GM18870 (cell line): ENCODE data around the gene PTPRN2.
"Not testable (repeated sequence)": the region's sequence is repeated elsewhere in the genome, so short reads cannot be mapped to it uniquely, and the experiment has no call there.

Experiments
- ATAC-seq: cut with Tn5 transposase; IDR thresholded peaks from one replicate; pipeline ENCODE4 v1.9.1; 2021; ENCODE audit warnings: moderate library complexity; ENCODE audit not compliant: unreplicated experiment

PTPRN2 gene

DNA sequence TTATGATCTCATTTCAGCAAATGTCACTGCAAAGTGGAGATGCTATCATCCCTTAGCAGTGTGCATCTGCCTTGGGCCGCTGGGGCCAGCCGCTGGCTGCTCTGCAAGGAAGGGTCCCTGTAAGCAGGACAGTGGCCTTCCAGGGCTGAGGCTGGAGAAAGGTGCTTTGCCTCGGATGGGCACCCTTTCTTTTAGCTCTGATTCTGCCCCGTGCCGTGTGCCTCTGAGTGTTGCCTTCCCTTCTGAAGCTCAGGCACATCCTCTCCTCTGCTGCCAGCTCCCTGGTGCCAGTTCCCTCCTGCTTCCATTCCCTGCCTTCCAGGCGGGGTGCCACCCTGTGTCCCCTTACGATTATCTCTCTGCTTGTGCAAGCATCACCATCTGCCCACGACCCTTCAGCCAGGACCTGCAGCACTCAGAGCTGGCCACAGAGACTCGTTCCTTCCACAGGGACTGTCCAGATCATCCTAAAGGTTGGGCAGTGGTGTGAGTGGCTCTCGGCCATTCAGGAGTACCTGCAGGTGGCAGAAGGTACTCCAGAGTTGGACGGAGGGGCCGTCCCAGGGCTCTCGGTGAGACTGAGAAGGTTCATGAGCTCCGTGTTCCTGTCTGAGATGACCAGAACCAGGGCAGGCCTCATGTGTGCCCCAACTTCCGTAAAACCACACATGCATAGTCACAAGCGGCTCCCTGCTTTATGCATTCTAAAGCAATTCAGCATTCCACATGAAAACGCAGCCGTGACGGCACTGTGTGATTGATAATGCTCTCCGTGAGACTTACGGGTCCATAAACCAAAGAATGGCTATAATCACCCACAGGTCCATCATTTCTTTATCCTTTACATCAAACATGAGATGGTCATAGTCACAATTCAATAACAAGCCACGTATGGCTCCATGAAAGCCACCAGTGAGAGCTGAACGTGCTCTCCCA lies 879.4 kb downstream of the PTPRN2 start:
- ATAC-seq = no peak

DNA sequence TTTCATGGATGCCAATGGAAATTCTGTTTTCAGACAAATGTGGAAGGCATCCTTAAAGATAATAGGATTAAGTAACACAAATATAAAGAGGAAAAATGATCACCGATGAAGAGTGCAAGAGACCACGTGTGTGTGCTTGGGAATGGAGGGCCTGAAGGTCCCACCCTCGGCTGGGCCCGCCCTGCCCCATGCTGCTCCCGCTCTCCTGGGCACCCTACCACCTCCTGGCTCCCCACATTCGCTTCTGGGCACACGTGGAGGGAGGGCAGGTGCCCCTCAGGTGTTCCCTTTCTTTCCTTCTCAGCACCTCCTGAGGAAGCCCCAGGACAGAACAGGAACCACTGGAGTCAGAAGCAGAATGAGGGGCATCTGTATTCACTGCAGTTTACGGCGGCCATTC lies 883.3 kb downstream of the PTPRN2 start:
- no peak for ATAC-seq

DNA sequence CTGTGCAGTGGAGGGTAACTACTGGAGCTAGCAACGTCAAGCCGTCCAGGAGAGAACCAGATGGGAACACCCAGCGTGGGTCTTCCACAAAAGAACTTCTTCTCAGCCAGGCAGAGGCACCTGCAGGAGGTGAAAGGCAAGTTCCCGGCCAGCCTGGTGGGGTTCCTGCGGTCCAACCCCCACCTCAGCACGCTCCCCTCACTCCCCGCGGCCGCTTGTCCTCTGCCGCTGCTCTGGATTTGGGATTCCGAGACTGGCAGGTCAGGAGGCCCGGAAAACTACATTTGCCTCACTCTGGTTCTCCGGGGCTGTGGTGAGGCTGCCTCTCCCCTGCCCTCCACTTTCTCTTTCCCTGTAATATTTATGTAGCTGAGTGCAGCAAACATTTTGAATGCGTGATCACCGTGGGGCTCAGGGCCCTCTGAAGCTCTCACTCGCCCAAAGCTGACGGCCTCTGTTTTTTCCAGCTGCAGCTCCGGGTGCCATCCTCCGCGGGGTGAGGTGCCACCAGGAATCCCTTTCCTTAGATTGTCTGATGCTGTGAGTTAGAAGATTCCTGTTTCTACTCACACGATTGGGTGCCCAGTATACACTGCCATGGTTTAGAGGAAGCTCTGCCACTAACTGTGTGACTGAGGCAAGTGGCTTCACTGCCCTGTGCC lies 884.0 kb downstream of the PTPRN2 start:
- ATAC-seq = no peak

DNA sequence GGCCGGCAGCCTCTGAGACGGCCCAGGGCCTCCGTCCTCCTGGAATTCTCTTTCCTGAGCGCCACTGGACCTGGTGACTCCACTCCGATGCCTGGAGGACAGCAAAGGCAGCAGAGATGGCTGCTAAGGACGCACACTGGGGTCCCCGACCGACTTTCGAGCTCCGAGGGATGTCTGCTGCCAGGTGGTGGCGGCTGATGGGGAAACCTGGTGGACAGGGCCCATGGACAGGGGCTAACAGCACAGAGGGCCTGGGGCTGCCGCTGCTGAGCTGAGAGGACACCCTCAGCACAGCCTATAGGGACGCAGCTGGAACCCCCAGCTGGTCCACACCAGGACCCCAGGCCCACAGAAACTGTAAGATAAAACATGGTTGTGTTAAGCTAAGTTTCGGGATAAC lies 884.5 kb downstream of the PTPRN2 start:
- no peak for ATAC-seq

DNA sequence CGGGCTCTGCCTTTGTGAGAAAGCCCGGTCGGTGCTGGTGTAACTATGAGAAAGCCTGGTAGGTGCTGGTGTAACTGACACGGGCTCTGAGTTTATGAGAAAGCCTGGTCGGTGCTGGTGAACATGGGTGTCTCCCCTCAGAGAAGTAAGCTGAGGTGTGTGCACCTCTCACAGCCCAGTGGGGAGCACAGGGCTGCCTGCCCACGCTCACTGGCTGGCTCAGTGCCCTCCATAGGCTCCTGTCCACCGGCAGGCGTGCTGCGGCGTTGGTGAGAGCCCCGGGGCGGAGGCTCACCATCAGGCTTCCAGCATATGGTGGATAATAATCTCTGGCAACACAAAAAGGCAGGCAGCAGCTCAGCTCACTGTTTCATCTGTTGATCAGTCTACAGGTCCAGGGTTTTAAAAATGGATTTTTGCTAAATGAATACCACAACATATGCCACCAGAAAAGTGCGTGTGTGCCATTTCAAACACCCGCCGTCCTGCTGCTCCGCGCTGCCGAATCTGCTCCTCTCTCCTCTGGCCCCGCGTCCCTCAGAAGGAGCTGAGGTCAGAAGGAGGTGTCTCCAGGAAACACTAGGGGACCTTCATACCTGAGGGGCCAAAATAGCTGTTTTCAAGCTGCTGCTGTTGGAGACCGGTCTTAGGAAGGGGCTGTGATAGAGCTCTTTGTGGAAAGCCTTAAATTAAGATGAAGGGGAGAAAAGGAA lies 885.2 kb downstream of the PTPRN2 start:
- ATAC-seq = no peak

DNA sequence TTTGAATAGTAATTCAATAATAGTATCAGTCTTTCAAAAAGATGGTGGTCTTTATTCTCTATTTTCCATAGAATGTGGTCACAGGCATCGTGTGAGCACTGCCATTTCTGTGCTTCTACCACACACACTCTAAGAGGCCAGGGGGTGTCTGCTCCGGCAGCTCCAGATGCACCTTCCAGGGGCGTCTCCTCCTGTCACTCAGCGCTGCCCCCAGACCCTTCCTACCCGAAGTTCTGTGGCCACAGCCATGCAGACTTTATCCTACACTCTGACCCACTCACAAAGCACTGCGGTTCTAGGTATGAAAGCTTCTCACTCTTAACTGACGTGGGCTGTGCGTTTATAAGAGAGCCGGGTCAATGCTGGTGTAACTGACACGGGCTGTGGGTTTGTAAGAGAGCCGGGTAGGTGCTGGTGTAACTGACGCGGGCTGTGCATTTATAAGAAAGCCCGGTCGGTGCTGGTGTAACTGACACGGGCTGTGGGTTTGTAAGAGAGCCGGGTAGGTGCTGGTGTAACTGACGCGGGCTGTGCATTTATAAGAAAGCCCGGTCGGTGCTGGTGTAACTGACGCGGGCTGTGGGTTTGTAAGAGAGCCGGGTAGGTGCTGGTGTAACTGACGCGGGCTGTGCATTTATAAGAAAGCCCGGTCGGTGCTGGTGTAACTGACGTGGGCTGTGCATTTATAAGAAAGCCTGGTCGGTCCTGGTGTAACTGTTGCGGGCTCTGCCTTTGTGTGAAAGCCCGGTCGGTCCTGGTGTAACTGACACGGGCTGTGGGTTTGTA lies 886.0 kb downstream of the PTPRN2 start:
- ATAC-seq = not testable (repeated sequence)

DNA sequence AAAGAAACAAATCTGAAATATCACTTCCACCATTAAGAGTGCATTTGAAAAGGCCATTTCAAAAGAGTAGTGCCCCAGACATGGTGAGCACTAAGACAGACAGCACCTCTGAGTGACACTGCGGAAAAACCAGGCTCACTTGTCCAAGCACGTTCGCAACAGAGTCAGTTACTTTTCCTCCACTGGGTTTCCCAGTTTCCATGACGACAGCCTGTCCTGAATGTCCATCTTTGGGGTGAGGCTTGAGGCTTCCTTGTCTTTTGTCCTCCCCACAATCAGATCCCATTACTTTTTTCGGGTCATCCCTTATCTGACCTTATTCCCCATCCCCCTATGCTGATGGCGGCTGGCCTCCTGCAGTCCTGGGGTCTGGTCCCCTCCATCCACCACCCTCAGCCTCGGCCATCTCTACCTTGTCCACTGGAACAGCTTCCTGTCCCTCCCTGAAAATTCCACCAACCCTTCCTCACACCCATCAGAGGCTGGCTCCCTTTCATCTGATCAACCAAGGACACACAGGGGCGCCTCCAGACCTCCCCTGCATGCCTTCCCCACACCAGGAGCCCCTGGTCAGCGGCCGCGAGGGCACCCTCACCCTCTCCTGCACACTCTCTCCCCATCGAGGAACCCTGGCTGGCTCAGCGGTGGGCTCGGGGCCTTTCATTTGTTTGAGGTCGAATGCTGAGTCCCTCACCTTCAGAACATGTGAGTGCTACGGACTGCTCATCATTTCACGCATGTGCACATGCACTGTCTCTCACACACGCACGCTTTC lies 887.2 kb downstream of the PTPRN2 start:
- ATAC-seq = no peak

DNA sequence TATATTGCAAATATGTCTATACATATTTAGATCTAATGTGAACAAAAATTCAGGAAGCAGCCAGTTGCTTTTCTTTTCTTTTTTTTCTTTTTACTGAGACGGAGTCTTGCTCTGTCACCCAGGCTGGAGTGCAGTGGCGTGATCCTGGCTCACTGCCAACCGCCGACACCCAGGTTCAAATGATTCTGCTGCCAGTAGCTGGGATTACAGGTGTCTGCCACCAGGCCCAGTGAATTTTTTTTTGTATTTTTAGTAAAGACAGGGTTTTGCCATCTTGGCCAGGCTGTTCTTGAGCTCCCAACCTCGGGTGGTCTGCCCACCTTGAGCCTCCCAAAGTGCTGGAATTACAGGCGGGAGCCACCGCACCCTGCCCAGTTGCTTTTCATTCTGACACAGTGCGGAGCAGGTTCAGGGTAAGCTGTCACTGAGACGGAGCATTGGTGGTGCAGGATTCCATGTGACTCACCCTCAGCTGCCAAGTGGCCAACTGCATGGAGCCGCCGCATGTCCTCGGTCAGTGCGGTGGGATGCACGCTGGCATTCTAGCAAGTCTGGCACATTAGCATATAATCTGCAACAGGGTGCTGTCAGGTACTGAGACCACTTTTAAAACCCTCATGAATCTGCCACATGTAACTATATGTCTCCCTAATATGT lies 888.1 kb downstream of the PTPRN2 start:
- ATAC-seq = no peak

DNA sequence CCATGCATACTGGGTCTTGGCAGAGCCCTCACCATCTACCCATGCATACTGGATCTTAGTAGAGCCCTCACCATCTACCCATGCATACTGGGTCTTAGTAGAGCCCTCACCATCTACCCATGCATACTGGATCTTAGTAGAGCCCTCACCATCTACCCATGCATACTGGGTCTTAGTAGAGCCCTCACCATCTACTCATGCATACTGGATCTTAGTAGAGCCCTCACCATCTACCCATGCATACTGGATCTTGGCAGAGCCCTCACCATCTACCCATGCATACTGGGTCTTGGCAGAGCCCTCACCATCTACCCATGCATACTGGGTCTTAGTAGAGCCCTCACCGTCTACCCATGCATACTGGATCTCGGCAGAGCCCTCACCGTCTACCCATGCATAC lies 890.3 kb downstream of the PTPRN2 start:
- ATAC-seq = not testable (repeated sequence)

DNA sequence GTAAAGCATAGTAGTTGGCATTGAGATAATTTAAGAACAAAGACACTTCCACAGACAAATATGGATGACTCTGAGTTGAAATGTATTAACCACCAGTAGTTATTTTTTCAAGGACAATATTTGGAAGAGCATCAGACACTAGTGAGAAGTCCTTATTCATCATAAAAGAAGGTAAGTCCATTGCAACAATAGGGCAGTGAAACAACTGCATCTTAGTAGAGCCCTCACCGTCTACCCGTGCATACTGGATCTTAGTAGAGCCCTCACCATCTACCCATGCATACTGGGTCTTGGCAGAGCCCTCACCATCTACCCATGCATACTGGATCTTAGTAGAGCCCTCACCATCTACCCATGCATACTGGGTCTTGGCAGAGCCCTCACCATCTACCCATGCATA lies 892.0 kb downstream of the PTPRN2 start:
- not testable (repeated sequence) for ATAC-seq

DNA sequence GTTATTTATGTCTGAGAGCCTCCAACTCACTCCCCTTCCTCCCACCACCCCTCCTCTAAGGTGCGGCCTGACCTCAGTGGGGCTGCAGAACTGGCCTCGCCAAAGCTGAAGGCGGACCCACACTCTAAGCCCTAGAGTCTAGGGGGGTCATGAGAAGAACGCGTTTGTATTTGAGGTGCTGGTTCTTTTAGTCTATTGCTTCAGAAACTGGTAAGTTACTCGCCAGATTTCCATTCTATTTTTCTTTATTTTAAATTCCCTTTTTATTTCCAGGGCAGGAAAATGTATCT lies 893.3 kb downstream of the PTPRN2 start:
- no peak for ATAC-seq

DNA sequence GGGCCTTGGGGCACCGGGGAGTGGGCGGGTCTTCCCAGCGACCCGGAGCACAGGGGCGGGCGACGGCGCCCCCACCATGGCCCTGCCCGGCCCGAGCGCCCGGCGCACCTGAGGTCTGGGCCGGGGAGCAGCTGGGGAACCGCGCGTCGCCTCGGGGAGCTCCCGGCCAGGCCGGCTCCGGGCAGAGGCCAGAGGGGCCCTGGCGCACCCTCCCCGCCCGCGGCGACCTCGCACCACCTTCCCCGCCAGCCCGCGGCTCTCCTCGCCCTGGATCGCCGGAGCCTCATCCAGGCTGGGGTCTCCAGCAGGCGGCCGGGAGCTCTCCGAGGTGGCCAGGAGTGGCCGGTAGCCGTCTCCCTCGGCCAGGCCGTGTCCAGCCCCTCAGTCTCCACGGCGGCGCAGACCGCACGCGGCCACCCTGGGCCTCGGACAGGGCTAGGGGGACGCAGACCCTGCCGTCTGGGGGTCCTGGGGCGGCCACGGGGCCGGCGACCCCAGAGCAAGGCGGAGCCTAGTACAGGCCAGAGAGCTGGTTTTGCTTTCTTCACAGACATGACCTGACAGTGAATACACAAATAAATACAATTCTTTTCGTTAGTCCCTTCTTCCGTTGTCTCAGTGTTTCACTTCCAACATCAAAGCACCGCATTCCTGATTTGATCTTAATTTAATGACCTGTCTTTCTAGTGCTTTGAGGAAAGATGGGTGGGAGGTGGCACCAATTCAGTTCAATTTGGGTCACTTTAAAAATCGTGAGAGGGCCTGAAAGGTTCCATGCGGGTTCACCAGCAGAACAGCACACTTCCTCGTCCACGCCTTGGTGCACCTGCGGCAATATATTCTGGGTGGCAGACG lies 893.9 kb downstream of the PTPRN2 start:
- no peak for ATAC-seq

DNA sequence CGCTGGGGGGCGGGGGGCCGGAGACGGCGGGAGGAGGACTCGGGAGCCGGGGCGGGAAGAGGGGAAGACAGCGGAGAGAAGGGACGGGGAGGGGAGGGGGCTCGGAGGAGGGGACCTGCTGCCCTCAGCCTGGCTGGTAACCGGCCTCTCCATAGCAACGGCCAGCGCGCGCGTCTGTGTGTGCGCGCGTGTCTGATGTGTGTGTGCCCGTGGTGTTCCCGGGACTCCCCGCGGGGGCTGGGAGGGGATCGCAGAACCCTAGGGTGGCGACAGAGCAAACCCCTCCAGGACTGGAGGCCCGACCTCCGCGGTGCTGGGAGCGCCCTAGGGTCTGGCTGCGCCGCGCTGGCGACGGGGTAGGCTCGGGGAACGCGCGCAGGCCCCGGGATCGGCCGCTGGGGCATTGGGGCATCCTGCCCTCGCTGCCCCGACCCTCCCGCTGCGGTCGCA lies 894.5 kb downstream of the PTPRN2 start:
- ATAC-seq = no peak

DNA sequence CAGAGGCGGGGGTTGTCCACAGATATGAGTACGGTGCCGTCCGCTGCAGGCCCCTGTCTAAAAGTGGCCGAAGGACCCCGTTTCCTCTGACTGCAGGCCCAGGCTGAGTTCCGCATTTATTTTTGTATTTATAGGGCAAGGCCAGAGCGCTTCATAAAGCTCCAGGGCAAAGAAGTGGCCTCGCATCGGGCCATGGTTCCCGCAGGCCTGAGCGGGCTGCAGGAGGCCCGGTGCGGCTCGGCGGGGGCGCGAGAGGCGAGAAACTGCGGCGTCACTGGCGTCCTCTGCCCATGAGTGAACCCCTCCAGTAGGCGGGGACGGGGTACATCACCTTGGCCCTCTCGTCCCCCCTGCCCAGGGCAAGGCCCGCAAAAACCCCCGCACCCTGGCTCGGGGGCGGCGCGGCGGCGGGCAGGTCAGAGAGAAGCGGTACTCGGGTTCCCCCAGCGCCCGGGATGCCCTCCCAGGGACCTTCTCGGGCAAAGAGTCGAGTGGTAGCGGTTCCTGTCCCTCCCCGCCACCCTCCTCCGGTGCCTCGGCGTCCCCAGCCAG lies 895.1 kb downstream of the PTPRN2 start:
- no peak for ATAC-seq

DNA sequence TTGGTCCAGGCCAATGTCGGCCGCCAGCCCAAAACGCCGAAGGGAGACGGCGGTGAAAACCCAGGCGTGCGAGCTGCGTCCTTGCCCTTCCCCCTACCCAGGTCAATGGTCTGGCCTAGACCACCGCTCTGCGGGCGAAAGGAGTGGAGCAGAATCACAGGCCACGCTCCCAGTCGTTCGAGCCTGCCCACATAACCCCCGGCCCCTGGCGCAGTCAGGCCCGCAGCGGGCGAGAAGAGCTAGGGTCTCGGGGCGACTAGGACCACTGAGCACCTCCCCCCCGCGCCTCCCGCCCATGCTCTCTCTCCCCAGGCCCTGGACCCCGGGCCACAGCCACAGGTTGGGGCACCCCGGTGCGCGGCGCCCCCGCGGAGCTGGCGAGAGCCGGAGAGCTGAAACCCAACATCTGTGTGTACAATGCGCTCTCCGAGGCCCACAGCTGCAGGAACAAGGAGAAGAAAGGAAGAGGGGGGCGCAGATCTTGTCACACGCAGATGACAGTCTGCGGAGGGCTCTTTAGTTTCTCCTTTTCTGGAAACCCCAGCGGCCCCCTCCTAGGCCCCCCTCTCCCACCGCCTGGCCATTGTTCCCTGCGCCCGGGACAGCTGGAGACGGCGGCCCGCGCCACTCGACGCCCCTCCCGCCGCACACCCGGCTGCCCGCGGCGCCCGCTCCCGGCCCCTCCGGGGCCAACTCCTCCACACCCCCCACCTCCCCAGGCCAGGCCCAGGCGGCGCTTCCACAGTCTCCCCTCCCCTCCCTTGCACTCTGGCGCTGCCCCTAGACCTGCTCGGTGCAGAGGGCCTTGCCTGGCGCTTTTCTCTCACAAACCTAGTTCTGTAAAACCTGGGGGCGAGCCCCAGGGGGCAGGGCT lies 895.8 kb downstream of the PTPRN2 start:
- ATAC-seq = no peak

DNA sequence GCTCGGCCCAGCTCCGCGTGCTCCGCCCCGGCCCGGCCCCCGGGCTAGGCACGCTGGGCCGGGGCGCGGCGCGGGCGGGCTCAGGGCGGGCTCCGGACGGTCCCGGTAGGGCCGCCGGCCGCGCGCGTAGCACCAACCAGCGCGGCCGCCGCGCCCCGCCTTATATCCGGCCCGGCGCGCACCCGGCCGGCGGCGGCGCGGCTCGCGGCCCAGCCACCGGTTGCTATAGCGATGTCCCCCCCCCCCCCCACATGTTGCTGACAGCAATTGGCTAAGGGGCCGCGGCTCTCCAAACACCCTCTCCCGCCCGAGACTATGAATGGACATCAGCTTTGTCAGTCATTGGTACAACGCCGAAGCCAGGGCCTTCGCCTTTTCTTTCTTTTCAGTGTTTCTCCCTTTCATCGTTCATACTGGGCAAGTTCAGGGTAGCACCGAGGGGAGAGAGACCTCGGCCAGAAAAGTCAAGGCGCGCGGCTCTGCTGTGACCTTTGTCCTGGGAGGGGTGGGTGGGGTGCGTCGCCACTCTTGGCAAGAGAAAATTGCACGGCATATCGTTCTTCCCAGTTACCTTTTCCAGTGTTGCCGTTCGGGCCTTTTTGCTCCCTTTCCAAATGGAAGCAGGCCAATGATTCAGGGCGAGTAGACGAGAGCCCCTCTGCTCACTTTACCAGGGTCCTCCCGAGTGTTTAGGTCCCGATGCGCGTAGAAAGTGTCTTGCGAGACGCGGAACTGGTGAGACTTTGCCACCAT lies 896.6 kb downstream of the PTPRN2 start:
- no peak for ATAC-seq
